ENCODE data around the gene GRID1. TPM values are rescaled to one million over a fixed set of nuclear protein-coding genes. Genes with fewer than 3 reads are reported as not detected.

GRID1 gene
- total RNA-seq, 1 experiment from 2014 or later, result 0.37 TPM

GRCh38 chr10:85611093-85611740 lies 755.4 kb downstream of the GRID1 start:
- ATAC-seq, result no peak
- TF ChIP-seq ZNF671 (CRISPR knock-in tag; IDR thresholded peaks at IDR 0.05) (no peak), ZBTB21 (CRISPR knock-in tag; IDR thresholded peaks at IDR 0.05; ENCODE audit: borderline replicate concordance) (no peak), IRF2 (CRISPR knock-in tag; IDR thresholded peaks at IDR 0.05; ENCODE audit: borderline replicate concordance, low read depth) (no peak)
- ChIA-PET POLR2A (interaction anchor here (1.4 kb wide), 1 partner anchor 42 kb away, joined by 3 read pairs; no protein-coding TSS in a partner anchor), CTCF (interaction anchor here (1.0 kb wide), 1 partner anchor 998 kb away, joined by 3 read pairs; no protein-coding TSS in a partner anchor)
- no peaks in the 10 kb centered on the region for H3K4me1 Mint-ChIP-seq
- DNase-seq (ENCODE audit: low spot score), result no peak
- no peaks in the 10 kb centered on the region; the same call in 1 of the 2 replicates for H3K9me3 Mint-ChIP-seq
- no peak overlapping the region for H3K27ac Mint-ChIP-seq
- no peak overlapping the region for H3K4me3 Mint-ChIP-seq
- no peaks in the 10 kb centered on the region for H3K36me3 Mint-ChIP-seq
- H3K27me3 Mint-ChIP-seq (ENCODE audit: low read depth), result no peaks in the 10 kb centered on the region

GRCh38 chr10:85610381-85611092 lies 756.1 kb downstream of the GRID1 start:
- no peaks in the 10 kb centered on the region for H3K27me3 Mint-ChIP-seq (ENCODE audit: low read depth)
- POLR2A ChIA-PET, result interaction anchor here (1.4 kb wide), 1 partner anchor 42 kb away, joined by 3 read pairs; no protein-coding TSS in a partner anchor
- ATAC-seq, result no peak
- no peak for DNase-seq (ENCODE audit: low spot score)
- CTCF ChIA-PET, result interaction anchor here (1.0 kb wide), 1 partner anchor 997 kb away, joined by 3 read pairs; no protein-coding TSS in a partner anchor
- no peak overlapping the region for H3K27ac Mint-ChIP-seq
- H3K4me1 Mint-ChIP-seq, result no peaks in the 10 kb centered on the region
- H3K4me3 Mint-ChIP-seq, result no peak overlapping the region
- H3K9me3 Mint-ChIP-seq, result no peaks in the 10 kb centered on the region; the same call in 1 of the 2 replicates
- no peaks in the 10 kb centered on the region for H3K36me3 Mint-ChIP-seq
- TF ChIP-seq FOXJ3 (CRISPR knock-in tag; IDR thresholded peaks at IDR 0.05; ENCODE audit: borderline replicate concordance) (no peak), TEAD1 (CRISPR knock-in tag; IDR thresholded peaks at IDR 0.05) (no peak), ZNF263 (CRISPR knock-in tag; IDR thresholded peaks at IDR 0.05; ENCODE audit: low read depth) (no peak), ZSCAN18 (CRISPR knock-in tag; IDR thresholded peaks at IDR 0.05) (no peak), CREB1 (CRISPR knock-in tag; IDR thresholded peaks at IDR 0.05) (no peak), AFF4 (CRISPR knock-in tag; IDR thresholded peaks at IDR 0.05; ENCODE audit: borderline replicate concordance) (no peak), NFATC4 (CRISPR knock-in tag; IDR thresholded peaks at IDR 0.05) (no peak), NFYB (CRISPR knock-in tag; conservative IDR thresholded peaks at IDR 0.05; ENCODE audit: low read depth) (no peak), FOXP1 (CRISPR knock-in tag; IDR thresholded peaks at IDR 0.05; ENCODE audit: borderline replicate concordance) (no peak), ELF4 (CRISPR knock-in tag; IDR thresholded peaks at IDR 0.05; ENCODE audit: low read depth) (no peak), STAT6 (CRISPR knock-in tag; conservative IDR thresholded peaks at IDR 0.05; ENCODE audit: low read depth) (no peak), IRF2 (CRISPR knock-in tag; IDR thresholded peaks at IDR 0.05; ENCODE audit: borderline replicate concordance, low read depth) (no peak), USF2 (CRISPR knock-in tag; IDR thresholded peaks at IDR 0.05) (no peak), SMAD3 (CRISPR knock-in tag; IDR thresholded peaks at IDR 0.05; ENCODE audit: borderline replicate concordance) (no peak), OVOL2 (CRISPR knock-in tag; IDR thresholded peaks at IDR 0.05; ENCODE audit: borderline replicate concordance) (no peak)
- TF ChIP-seq, protein P1, sequence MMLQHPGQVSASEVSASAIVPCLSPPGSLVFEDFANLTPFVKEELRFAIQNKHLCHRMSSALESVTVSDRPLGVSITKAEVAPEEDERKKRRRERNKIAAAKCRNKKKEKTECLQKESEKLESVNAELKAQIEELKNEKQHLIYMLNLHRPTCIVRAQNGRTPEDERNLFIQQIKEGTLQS (CRISPR knock-in tag; conservative IDR thresholded peaks at IDR 0.05), result no peak
- TF ChIP-seq, protein P2, sequence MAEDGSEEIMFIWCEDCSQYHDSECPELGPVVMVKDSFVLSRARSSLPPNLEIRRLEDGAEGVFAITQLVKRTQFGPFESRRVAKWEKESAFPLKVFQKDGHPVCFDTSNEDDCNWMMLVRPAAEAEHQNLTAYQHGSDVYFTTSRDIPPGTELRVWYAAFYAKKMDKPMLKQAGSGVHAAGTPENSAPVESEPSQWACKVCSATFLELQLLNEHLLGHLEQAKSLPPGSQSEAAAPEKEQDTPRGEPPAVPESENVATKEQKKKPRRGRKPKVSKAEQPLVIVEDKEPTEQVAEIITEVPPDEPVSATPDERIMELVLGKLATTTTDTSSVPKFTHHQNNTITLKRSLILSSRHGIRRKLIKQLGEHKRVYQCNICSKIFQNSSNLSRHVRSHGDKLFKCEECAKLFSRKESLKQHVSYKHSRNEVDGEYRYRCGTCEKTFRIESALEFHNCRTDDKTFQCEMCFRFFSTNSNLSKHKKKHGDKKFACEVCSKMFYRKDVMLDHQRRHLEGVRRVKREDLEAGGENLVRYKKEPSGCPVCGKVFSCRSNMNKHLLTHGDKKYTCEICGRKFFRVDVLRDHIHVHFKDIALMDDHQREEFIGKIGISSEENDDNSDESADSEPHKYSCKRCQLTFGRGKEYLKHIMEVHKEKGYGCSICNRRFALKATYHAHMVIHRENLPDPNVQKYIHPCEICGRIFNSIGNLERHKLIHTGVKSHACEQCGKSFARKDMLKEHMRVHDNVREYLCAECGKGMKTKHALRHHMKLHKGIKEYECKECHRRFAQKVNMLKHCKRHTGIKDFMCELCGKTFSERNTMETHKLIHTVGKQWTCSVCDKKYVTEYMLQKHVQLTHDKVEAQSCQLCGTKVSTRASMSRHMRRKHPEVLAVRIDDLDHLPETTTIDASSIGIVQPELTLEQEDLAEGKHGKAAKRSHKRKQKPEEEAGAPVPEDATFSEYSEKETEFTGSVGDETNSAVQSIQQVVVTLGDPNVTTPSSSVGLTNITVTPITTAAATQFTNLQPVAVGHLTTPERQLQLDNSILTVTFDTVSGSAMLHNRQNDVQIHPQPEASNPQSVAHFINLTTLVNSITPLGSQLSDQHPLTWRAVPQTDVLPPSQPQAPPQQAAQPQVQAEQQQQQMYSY (CRISPR knock-in tag; IDR thresholded peaks at IDR 0.05), result no peak

Data from WTC11 (cell line).